NCI-H1048 (cell line): ENCODE results near the gene USP40.

Source experiments
- DNase-seq: peaks from one replicate; lab custom pipeline; 2025; lab: John Stamatoyannopoulos, UW

USP40 gene

DNA sequence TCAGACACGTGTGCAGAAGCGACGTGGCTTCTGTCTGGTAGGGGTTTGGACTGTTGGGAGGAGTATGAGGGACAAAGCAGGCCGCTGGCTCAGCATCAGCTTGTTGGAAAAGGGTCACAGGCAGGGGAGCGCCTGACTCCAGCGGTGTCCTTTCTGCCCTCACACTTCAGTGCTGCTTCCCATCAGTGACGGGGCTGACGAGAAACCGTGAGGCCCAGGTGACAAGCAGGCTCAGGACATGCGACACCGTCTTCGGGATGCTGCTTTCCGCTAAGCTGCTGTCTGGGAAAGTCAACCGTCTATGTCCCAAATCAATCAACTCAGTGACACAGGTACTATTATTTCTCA lies 90.5 kb downstream of the USP40 start:
- DNase-seq = no peak

DNA sequence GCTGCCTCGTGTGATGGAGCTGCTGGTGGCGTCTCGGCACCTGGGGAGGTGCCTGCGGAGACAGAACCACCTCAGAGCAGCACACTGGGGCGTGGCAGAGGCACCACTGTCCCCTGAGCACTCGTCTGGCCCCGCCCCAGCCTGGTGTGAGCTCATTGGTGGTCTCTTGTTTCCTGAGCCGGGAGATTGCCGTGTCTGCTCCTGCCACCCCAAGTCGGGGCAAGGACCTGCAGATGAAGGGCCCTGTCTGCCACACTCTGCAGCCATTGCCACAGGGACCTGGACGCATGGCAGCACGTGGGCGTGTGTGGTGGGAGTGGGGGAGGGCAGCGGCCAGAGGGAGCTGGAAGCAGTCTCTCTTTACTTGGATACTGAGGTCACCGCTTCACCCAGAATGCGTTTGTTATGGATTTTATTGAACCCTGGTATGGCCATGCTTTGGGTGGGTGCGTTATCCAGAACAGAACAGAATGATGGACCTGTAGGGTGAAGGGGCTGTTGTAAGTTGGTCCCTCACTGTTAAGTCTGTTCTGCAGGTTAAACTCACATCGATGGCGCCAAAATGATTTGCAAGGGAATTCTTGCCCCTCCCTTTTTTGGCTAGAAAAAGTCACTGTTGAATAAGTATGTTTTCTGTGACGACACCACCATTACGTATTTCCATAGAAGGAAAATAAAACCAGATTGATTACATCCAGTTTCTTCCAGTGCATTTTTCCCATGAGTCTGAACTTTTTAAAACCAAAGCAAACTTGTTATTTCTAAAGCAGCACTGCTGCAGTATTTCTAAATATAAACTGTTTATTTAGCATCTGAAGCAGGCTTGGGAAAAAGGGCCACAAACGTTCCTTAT lies 92.0 kb downstream of the USP40 start:
- DNase-seq = no peak

DNA sequence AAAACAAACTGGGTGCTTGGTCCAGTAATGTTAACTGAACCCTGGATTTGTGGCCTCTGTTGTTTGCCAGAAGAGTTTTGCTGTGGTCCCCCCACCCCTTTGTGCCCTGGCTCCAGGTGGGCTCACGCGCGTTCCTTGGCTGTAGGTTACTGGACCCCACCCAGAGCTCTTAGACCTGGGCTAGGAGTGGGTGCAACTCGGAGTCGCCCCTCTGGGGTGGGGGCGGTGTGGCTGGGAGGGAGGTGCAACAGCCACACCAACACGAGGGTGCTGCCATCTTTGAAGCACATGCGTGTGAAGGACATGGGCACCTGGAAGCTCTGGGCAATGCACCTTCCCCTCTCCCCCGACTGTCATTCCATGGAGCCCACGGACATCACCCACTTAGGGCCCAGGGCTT lies 92.7 kb downstream of the USP40 start:
- DNase-seq = no peak

DNA sequence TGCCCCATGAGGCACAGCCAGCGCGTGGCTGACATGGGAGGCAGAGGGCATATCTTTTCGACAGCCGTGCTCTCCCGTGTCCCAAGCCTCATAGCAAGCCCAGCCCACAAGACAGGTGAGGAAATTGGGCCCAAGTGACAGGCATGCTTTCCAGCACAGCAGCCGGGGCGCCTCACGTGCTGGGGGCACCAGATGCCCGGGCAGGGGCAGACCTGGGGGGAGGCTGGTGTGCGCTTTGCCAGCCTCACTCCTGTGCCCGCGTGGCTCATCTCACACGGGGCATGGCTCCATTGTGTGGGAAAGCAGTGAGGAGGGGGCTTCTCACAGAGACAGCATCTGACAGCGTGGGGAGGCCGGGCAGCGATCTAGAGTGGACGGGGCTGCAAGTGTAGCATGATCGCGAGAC lies 93.2 kb downstream of the USP40 start:
- DNase-seq = no peak

DNA sequence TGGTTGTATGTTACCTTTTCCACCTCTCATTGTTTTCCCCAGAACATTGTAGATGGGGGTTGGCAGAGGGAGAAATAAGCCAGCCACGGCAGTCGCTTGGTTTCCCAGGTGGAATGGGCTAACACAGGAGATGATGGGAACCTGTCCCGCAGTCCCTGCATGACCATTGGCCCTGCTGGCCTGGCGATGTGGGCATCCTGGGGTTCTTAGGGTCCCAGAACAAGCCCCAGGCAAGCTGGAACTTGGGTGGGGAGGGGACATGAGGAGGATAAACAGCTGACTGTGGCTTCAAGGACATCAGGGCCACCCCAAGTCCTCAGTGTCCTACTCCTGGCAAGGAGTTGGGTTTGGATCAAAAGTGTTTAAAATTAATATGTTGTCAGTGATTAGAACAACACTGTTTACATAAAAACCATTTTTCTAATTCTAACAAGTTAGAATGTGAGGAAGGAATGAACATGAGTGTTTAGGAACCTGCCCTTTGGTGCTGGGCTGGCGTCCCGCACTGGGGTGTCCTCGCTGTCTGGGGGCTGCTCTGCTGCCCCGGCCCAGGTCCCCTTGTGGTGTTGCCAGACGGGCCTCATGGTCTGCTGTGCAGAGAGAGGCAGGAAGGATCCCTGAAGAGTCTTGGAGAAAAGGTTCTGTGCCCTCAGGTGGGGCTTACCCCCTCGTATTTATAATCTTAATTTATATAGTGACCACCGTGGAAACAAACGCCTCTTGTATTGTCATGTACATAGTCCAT lies 95.1 kb downstream of the USP40 start:
- DNase-seq = no peak

DNA sequence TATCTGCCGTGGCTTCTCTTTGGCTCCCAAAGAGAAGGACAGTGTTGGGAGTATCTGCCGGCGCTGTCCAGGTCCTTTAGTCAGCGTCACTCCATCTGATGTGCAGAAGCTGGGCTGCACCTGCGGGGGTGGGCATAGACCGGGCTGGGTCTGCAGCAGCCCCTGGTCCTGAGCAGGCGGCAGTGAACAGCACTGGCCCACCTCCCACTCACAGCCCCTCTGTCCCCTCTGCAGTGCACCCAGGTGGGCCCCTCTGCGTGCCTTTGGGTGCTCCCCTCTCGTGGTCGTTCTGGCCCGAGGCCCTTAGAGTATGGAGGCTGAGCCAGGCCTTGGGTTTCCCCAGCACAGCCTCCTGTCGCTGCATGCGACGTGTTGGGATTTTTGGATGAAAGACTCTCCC lies 95.7 kb downstream of the USP40 start:
- no peak for DNase-seq

DNA sequence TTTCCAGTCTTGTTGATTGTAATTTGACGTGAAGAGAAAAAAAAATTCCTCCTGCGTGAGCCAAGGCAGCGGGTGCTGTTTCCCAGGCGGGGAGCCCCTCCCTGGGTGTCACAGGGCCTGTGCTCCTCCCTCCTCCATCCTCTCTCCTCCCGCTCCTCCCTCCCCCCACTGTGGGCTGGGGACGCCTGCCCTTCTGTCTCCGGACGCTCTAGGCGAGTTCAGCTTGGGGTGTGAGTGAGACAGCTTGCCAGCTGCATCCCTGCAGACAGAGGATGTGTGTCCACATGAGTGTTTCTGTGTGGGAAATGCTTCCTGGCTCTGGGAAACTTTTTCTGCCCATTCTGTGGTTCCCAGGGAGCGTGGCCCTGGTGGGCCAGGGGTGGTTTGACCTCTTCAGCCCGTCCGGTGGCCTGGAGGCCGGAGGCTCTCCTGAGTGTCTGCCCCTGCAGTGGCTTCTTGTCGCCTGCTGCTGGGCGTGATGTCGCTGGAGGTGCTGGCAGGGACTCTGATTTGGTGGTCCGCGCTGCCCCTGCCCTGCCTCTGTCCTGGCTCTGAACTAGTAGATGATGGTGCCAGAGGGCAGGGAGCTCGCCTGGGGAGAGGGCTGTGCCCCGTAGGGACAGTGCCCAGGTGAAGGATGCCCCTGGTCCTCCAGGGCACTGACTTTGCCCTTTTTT lies 96.4 kb downstream of the USP40 start:
- no peak for DNase-seq

DNA sequence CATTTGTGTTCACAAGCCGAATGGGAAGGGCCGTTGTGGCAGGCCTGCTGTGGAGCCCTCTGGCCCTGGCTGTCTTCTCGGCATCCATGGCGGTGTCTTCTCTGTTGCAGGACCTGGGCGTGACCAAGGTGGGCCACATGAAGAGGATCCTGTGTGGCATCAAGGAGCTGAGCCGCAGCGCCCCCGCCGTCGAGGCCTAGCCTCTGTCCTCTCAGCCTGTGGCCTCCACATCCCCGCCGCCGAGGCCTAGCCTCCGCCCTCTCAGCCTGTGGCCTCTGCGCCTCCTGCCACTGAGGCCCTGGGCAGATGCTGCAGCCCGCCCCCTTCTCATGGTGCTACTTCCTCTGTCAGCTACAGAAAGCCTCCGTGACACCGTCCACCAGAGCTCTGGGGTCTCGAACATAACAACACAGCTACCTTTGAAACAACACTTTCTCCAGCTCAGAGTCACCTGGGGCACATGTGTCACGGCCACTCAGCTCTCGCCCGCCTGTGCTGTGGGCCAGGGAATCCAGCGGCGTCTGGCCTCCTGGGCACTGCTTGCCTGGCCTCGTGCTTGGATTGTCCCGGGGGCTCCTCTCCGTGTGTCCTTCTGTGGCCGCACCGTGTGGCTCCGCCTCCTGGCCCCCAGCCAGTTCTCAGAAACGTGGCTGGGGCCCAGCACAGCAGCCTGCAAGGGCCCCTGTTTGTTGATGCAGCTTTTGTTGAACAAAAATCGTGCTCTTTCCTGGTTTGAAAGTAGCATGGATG lies 97.1 kb downstream of the USP40 start:
- DNase-seq = no peak

DNA sequence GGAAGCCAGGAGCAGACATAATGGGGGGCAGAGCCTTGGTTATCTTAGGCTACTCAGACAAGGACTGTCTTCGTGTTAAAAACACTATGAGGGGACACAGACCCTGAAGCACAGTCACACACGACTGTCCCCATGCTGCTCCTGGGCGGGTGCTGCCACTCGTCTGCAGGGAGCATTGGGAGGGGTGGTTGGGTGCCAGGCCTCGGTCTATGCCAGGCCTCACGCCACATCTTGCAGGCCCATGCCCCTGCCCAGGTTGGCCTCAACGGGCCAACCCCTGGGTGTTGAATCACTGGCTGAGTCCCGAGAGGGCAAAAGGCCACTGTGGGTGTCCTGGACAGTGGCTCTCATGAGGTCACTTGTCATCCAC lies 97.9 kb downstream of the USP40 start:
- DNase-seq = no peak

DNA sequence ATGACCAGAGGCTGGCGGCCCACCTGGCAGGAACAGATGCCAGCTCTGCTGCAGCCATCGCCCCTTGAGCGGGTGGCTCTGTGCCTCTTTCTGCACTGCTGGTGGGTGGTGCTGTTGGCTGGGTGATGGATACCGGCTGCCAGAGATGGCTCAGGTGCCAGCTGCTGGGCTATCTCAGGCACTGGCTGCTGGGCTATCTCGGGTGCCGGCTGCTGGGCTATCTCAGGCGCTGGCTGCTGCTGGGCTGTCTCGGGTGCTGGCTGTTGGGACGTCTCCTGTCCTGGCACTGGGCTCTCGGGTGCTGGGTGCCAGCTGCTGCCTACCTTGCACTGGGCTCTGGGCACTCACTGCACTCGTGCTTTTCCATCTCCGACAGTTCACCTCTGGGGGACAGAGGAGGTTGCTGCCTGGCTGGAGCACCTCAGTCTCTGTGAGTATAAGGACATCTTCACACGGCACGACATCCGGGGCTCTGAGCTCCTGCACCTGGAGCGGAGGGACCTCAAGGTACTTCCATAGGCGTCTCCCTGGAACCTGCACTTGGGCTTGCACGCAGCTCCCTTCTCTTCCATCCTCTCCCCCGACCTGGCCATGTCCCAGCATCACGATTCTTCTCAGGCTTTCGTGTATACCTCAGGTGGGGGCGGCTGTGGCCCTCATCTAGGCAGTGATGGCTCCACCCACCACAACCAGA lies 98.4 kb downstream of the USP40 start:
- DNase-seq = no peak

DNA sequence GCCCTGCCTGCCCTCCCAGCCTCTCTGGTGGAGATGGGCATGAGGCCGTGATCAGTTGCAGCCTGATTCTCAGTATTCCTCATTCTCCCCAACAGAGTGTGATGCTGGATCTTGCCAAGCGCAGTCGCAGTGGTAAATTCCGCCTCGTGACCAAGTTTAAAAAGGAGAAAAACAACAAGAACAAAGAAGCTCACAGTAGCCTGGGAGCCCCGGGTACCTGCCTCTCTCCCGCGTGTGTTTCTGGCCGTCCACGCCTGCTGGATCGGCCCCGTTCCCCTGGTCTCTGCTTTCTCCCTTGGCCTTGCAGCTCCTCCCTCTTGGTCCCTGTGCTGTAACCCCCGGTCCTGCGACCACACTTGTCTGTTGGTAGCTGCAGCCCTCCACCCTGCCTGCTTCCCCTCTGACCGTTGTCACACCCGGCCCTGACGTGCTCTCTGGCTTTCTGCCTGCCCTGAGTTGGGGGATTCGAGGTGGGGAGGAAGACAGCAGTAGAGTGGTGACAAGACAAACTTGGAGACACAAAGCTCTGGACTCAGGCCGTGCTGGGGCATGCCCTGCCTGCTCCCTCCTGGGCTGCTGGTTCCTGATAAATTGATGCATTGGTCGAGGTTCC lies 99.5 kb downstream of the USP40 start:
- DNase-seq = no peak

DNA sequence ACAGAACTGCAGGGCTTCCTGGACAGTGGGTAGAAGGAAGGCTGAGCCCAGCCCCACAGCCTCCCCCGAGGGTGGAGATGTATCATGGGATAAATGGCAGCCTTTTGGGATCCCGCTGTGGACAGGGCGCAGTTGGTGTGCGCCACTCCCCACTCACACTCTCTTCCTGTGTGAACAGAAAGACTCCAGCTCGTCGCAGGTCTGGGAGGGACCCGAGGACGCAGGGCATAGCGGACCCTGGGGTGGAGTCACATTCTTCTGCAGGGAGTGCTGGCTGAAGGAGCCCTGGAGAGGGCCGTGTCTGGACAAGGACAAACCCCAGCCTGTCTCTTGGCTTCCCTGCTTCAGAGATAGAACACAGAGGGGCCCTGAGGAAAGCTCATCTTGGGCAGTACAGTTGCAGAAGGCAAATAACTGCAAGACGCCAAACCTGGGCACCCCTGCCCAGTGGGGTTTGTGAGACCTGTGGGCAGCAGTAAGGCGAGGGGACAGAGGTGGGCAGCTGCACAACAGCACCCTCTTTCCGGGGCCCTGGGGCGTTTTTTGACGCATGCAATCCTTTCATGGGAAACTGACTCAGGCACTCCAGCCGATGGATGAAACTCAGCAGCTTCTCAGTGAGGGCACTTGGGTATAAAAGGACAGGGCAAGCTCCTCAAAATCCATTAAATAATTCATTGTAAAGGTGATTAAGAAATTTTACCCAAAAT lies 101.9 kb downstream of the USP40 start:
- no peak for DNase-seq

DNA sequence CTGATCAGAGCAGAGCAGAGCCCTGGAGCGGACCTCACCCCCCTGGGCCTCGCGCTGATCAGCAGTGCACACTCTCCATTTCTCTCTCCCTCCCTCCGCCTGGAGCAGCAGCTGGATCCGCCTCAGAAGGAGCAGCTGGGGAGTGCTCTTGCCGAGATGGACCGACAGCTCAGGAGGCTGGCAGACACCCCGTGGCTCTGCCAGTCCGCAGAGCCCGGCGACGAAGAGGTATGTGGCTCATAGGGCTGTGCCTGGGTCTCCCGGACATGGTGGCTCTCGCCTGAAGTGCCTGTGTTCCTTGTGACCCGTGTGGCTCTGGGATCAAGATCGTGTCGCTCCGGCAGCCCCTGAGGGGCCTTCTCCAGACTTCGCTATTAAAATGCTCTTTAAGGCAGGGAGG lies 102.5 kb downstream of the USP40 start:
- DNase-seq = no peak

DNA sequence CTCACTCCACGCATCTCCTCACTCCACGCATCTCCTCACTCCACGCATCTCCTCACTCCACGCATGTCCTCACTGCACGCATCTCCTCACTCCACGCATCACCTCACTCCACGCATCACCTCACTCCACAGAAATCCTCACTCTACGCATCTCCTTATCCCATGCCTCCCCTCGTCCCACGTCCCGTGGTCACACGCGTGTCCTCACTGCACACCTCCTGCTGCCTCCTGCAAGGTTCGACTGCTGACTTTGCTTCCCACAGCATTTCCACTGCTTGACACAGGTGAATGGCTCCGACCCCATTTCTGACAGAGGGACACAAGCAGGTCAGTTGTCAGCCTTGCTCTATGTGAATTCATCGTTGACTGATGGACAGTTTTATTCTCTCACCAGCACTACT lies 103.0 kb downstream of the USP40 start:
- DNase-seq = no peak

DNA sequence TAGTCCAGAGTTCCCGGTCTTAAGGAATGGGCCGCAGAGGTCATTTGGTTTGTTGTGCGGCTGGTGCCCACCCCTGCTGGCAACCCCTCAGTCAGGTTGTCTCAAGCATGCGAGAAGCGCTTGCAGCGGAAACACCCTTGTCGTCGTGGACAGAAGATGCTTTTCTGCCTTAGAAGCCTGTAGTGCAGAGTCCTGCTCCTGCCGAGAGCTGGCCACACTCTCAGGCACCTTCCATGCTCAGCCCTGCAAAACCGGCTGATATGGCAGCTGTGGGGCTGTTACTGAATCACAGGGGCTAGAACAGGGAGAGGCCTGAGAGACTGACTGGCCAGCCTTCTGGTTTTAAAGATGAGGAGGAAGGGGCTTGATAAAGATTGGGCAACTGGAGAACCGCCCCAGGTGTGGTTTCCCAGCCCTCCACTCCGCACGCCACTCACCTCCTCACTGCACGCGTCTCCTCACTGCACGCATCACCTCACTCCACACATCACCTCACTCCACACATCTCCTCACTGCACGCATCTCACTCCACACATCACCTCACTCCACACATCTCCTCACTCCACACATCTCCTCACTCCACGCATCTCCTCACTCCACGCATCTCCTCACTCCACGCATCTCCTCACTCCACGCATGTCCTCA lies 103.6 kb downstream of the USP40 start:
- DNase-seq = no peak

DNA sequence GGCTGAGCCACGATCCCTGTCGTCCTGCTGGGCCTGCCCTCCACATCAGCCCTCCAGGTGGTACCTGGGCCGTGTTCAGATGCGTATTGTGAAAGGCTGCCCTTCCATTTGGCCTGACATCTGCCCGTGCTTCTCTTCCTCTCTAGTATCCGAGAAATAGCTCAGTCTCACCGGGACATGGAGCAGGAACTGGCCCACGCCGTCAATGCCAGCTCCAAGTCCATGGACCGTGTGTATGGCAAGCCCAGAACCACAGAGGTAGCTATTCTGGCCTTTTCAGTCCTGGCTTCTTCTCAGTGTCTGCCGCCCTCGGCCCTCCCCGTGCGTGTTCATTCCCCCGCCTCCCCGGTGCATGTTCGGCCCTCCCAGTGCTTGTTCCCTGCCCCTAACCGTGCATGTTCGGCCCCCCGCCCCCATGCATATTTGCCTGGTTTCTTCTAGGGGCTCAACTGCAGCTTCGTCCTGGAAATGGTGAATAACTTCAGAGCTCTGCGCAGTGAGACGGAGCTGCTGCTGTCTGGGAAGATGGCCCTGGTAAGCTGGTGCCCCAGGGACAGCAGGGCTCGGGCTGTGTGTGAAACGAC lies 104.3 kb downstream of the USP40 start:
- DNase-seq = no peak

DNA sequence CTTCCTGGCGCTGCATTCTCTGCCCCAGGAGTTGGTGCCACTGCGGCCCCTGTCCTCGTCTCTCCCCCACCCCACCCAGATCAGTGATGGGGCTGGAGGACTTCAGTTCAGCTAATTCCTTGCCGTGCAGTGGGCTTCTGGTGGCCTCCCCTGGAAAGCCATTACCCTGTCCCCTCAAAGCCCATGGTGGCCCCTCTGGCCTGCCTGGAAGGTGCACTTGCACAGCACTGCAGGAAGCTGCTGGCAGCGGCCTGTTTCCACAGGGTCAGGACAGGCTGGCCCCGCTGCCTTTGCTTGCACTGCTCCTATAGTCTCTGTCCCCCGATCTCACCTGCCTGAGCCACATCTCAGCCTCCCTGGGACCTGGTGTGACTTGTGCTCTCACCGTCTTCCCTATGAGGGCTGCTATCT lies 105.1 kb downstream of the USP40 start:
- no peak for DNase-seq

DNA sequence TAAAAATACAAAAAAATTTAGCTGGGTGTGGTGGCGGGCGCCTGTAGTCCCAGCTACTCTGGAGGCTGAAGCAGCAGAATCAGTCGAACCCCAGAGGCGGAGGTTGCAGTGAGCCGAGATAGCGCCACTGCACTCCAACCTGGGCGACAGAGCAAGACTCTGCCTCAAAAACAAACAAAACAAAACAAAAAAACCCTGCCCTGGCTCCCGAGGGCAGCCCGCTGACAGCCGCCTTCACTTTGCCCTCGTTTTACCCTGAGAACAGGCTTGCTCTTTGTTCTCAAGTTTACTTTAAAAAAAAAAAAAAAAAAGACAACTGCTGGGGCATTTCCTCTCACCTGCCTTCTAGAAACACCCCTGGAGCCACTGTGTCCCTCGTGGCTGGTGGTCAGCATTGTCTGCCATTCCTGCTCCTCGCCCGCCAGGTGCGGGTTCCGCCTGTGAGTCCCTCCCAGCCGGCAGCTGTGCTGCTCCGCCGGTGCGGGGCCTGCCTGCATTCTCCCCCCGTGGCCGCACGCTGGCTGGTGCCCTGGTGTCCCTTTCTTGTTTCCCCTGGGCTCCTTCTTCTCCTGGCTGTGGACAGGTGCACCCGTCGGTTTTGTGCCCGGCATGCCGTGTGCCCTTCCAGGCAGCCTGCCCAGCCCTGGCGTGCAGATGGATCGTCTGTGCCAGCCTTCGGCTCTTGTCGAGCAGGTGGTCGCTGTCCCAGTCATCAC lies 105.7 kb downstream of the USP40 start:
- DNase-seq = no peak

DNA sequence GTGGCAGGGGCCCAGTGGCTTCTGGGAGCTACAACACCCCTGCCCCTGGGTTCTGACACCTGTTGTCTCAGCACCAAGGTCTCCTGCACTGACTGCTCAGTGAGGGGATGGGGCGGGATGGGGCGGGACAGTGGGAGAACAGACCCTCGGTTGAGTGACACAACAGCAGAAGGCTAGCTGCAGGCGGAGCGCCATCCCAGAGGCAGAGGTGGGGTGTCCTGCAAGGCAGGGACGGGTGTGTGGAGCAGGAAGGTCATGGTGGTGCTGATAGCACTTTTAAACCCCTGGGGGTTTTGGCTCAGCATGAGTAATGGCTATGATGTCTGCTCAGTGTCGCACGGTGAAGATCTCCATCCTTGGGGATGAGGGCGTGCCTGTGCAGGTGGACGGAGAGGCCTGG lies 107.2 kb downstream of the USP40 start:
- no peak for DNase-seq
